Gastrocnemius medialis (tissue), 4 donors: ENCODE measurements around the gene WNT3A. TPM values are rescaled to one million over a fixed set of nuclear protein-coding genes. Genes with fewer than 3 reads are reported as not detected.

Source experiments
- ATAC-seq, 2 donors: fragments of 150-250 bp; one replicate each; pipeline ENCODE4 v1.9.1; 2016
- DNase-seq, 2 donors: peaks; one replicate each; pipeline ENCODE4 v3.0.0-alpha.2; 2019
- H3K27ac ChIP-seq, 4 donors: fragments of 200-600 bp; sonication (generic); 1 replicate in 1 of 4; 2 replicates in 3 of 4; pipeline ENCODE4 v1.5.1; 2016 to 2018; ENCODE audit warnings: mild to moderate bottlenecking in 2 of 4, moderate library complexity in 1 of 4
- H3K27me3 ChIP-seq, 3 donors: fragments of 200-600 bp; sonication (generic) in 2 of 3; 1 replicate in 1 of 3; 2 replicates in 2 of 3; pipeline versions ENCODE4 v1.5.1 to v1.6.0; 2016 to 2019; ENCODE audit warnings: mild to moderate bottlenecking in 1 of 3, moderate library complexity in 1 of 3
- H3K36me3 ChIP-seq, 2 donors: fragments of 200-600 bp; sonication (generic) in 1 of 2; one replicate each; pipeline ENCODE4 v1.5.1; 2017 to 2018
- H3K4me1 ChIP-seq, 2 donors: fragments of 200-600 bp; sonication (generic) in 1 of 2; one replicate each; pipeline ENCODE4 v1.5.1; 2016 to 2017; ENCODE audit warnings: mild to moderate bottlenecking in 2 of 2
- H3K4me3 ChIP-seq, 4 donors: fragments of 200-600 bp; sonication (generic) in 3 of 4; 1 replicate in 1 of 4; 2 replicates in 3 of 4; pipeline ENCODE4 v1.5.1; 2016 to 2019; ENCODE audit warnings: mild to moderate bottlenecking in 2 of 4
- H3K9me3 ChIP-seq, 3 donors: fragments of 200-600 bp; sonication (generic) in 2 of 3; 1 replicate in 1 of 3; 2 replicates in 2 of 3; pipeline ENCODE4 v1.5.1; 2016 to 2019
- POLR2A ChIP-seq, 2 donors: fragments of 450-650 bp; IDR thresholded peaks; one replicate each; pipeline ENCODE4 v1.6.1; 2017; ENCODE audit warnings: antibody characterized with exemption in 2 of 2, mild to moderate bottlenecking in 2 of 2, moderate library complexity in 2 of 2
- in situ Hi-C, 4 donors: fragments of 200-750 bp; cut with MboI; loops; one replicate each; pipeline versions ENCODE4 v1.15.0 to v1.8.0; 2017; ENCODE audit warnings: low sequenced_read_pairs in 4 of 4
- intact Hi-C: fragments of 100-400 bp; cut with DNase I; formaldehyde crosslinking; loops from one replicate; pipeline ENCODE4 v1.15.1; 2023; ENCODE audit warnings: low total_unique reads
- total RNA-seq, 4 donors: library from RNA; depleted of rRNA; stranded (reverse); fragments of >200 nt; gene quantifications; one replicate each; pipeline versions ENCODE4 v1.1.0 to v1.2.3, GENCODE V29; 2016
- TF ChIP-seq, protein P1 (sequence below), 5 experiments: fragments of 450-650 bp in 3 of 5; fragments of 200-600 bp in 2 of 5; sonication (generic) in 2 of 5; IDR thresholded peaks in 4 of 5; conservative IDR thresholded peaks in 1 of 5; 1 replicate in 4 of 5; 2 replicates in 1 of 5; pipeline ENCODE4 v1.5.1; 2016 to 2019; ENCODE audit warnings: antibody characterized with exemption in 5 of 5, mild to moderate bottlenecking in 3 of 5, moderate library complexity in 3 of 5

Gene WNT3A
- total RNA-seq, 4 donors from 2014 or later: not detected

DNA sequence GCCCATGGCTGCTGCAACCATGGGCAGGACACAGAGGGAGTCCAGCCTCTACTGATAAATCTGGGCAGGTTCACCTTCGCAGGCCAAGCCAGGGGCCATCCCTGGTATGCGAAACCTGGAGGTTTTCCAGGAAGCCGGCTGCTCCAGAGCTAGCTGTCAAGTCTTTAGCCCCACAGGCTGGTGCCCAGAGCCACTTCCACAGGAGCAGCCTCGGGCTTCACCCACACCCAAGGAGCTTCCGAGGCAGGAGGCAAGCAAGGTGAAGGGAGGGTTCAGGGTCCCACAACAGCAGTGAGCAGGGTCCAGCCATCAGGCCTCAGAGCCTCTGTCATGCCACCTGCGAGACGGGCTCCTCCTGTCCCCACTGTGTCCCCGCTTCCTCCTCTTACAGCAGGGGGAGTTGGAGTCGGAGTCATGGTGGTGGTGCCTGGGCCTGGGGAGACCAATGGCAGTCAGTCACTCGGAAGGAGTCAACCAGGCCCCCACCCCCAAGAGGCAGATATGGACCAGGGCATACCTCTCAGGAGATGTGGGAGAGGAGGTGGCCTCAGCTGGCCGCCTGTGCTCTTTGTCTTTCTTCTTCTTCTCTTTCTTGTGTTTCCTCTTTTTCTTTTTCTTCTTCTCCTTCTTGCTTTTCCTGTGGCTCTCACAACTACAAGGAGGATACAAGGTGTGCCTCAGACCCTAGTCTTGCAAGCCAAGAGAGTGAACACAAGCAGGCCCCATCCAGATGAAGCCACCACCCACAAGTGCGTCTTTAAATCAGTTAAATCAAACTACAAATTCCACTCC lies 94.2 kb downstream of the WNT3A start:
- DNase-seq (no peak), ATAC-seq (no peak)
- peaks cover 0 to 39% of the 10 kb centered on the region in 2 donors for H3K36me3 ChIP-seq
- H3K27ac ChIP-seq: peak overlapping the region in 3 of 4 donors; percentile 45 to 97 (median 81)
- intact Hi-C loops: loop anchor here (10.0 kb wide), 2 partner anchors 304 to 384 kb away; partner anchors contain the start of genes RNF187 and TRIM11
- H3K27me3 ChIP-seq: no peaks in the 10 kb centered on the region
- TF ChIP-seq, protein P1, sequence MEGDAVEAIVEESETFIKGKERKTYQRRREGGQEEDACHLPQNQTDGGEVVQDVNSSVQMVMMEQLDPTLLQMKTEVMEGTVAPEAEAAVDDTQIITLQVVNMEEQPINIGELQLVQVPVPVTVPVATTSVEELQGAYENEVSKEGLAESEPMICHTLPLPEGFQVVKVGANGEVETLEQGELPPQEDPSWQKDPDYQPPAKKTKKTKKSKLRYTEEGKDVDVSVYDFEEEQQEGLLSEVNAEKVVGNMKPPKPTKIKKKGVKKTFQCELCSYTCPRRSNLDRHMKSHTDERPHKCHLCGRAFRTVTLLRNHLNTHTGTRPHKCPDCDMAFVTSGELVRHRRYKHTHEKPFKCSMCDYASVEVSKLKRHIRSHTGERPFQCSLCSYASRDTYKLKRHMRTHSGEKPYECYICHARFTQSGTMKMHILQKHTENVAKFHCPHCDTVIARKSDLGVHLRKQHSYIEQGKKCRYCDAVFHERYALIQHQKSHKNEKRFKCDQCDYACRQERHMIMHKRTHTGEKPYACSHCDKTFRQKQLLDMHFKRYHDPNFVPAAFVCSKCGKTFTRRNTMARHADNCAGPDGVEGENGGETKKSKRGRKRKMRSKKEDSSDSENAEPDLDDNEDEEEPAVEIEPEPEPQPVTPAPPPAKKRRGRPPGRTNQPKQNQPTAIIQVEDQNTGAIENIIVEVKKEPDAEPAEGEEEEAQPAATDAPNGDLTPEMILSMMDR (IDR thresholded peaks at IDR 0.05 in 4 of 5, conservative IDR thresholded peaks at IDR 0.05 in 1 of 5): no peak
- no peak for TF ChIP-seq POLR2A (IDR thresholded peaks at IDR 0.05)
- in situ Hi-C loops: no loop called here
- peaks cover 14 to 21% of the 10 kb centered on the region in 2 donors for H3K4me1 ChIP-seq
- no peak overlapping the region for H3K4me3 ChIP-seq
- H3K9me3 ChIP-seq: no peaks in the 10 kb centered on the region

DNA sequence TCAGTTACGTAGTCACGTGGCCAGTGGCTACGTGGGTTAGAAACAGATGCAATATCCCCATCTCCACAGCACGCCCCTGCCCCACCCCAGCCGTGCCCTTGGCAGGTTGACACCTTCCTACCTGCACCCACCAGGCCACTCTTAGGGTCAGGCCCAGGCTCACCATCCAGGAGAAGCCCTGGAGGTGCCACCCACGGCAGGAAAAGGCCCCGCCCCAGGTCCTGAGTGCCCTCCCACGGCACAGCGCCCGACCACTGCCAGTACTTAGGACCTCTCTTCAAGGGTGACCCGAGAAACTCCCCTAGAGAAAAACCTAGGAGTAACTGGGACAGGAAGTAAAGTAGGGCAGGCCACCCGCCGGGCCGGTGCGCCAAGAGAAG lies 94.8 kb downstream of the WNT3A start:
- DNase-seq: no peak

DNA sequence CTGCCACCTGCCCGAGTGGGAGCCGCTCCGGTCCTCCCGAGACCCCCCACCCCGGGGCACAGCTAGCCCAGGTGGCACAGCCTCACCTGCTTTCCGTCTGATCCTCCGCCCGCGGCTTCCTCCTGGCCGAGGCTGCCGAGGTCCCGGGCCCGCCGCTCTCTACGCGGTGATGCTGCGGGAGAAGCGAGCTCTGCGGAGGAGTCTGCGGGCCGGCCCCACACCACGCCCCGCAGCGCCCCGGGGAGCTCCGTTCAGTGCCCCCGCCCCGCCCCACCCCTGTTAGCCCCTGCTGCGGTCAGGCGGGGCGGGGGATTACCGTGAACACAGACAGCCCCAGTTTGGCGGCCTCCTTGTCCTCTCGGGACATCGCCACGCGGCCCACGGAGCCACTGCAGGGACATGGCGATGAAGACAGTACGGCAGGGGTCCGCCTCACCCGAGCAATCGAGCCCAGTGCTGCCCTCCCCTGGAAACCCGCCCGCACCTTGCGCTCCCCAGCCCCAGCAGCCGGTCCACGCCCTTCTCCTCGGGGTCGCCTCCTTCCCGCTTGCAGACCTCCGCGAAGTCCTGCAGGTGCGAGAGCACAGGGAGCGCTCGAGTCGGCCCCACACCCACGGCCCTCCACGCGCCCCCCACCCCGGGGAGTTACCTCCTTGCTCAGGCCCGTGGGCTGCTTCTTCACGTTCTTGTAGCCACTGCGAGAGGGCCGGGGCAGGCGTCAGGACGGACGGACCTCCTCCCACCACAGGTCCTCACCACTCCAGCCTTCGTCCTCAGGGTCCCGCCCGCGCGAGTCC lies 95.4 kb downstream of the WNT3A start:
- no peaks in the 10 kb centered on the region for H3K9me3 ChIP-seq
- peak overlapping the region; percentile 69 to 98 (median 86) for H3K4me3 ChIP-seq
- DNase-seq (no peak), ATAC-seq (peak in 1 of 2 donors; percentile 10)
- H3K27me3 ChIP-seq: no peaks in the 10 kb centered on the region
- peaks cover 14 to 21% of the 10 kb centered on the region in 2 donors for H3K4me1 ChIP-seq
- peak overlapping the region; percentile 81 to 97 (median 90) for H3K27ac ChIP-seq
- TF ChIP-seq POLR2A (IDR thresholded peaks at IDR 0.05): no peak
- TF ChIP-seq, protein P1 (IDR thresholded peaks at IDR 0.05 in 4 of 5, conservative IDR thresholded peaks at IDR 0.05 in 1 of 5): no peak
- intact Hi-C loops (loop anchor here (10.0 kb wide), 2 partner anchors 303 to 383 kb away; partner anchors contain the start of genes RNF187 and TRIM11), in situ Hi-C loops (no loop called here)
- H3K36me3 ChIP-seq: peaks cover 0 to 51% of the 10 kb centered on the region in 2 donors

More for the DNA sequence above, 94.8 kb downstream of the WNT3A start:
- Histone ChIP-seq H3K4me3 (peak overlapping the region in 1 of 4 donors; percentile 92), H3K27me3 (no peaks in the 10 kb centered on the region), H3K36me3 (peaks cover 0 to 45% of the 10 kb centered on the region in 2 donors), H3K4me1 (peaks cover 14 to 21% of the 10 kb centered on the region in 2 donors), H3K27ac (peak overlapping the region; percentile 81 to 97 (median 90)), H3K9me3 (no peaks in the 10 kb centered on the region)
- no peak for ATAC-seq
- in situ Hi-C loops: no loop called here
- TF ChIP-seq, protein P1 (IDR thresholded peaks at IDR 0.05 in 4 of 5, conservative IDR thresholded peaks at IDR 0.05 in 1 of 5): no peak
- no peak for TF ChIP-seq POLR2A (IDR thresholded peaks at IDR 0.05)
- intact Hi-C loops: loop anchor here (10.0 kb wide), 2 partner anchors 303 to 383 kb away; partner anchors contain the start of genes RNF187 and TRIM11

DNA sequence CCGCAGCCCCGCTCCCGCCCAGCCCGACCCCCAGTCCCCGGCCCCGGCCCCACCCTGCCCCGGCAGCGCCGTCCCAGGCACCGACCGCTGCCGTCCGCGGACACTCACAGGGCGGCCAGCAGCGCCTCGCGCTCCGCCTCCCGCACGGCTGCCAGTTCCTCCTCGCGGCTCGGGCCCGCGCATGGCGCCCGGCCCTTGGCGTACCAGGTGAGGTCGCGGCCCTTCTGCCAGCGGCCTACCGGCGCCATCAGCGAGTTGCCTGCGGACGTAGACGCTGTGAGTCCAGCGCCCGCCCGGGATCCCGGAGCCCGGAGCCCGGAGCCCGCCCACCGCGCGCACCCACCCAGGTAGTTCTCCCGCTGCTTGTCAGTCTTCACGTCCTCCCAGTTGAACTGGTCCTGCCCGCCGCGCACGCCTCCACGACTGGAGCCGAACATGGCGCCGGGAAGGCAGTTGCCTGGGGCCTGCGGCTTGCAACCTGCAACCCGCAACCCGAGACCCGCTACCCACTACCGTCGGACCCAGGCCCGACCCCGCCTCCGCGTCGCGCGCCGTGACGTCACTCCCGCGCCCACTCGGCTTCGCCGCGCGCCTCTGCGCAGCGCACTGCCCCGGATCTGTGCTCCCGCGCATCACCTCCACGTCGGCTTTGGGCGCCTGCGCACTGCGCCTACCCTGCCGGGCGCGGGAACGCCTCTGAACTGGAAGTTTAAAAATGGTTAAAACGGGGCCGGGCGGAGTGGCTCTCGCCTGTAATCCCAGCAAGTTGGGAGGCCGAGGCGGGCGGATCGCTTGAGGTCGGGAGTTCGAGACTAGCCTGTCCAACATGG lies 96.2 kb downstream of the WNT3A start, which contains the start of gene C1orf35:
TSS of gene C1orf35 (minus strand) at position 535 of the 830 bp plus-strand sequence. CDS start at position 437, 98 bp downstream.
- peak; percentile 50 to 56 for TF ChIP-seq POLR2A (IDR thresholded peaks at IDR 0.05)
- TF ChIP-seq, protein P1 (IDR thresholded peaks at IDR 0.05 in 4 of 5, conservative IDR thresholded peaks at IDR 0.05 in 1 of 5): peak in 1 of 5 experiments; percentile 30
- in situ Hi-C loops (no loop called here), intact Hi-C loops (loop anchor here (1.0 to 10.0 kb wide), 3 partner anchors 21 to 382 kb away; partner anchors contain the start of genes ARF1, RNF187 and TRIM11)
- peak within 1 kb of the TSS; percentile 69 to 98 (median 86) for H3K4me3 ChIP-seq
- no peaks in the 10 kb centered on the region for H3K27me3 ChIP-seq
- peak within 1 kb of the TSS; percentile 81 to 97 (median 90) for H3K27ac ChIP-seq
- peak; percentile 80 to 89 for DNase-seq
- H3K4me1 ChIP-seq: peaks cover 15 to 25% of the 10 kb centered on the region in 2 donors
- no peaks in the 10 kb centered on the region for H3K9me3 ChIP-seq
- ATAC-seq: peak; percentile 84 to 86
- peaks cover 0 to 43% of the 10 kb centered on the region in 2 donors for H3K36me3 ChIP-seq
